OCI-LY7 (cell line): ENCODE results near the gene SLIT3. TPM values are rescaled to one million over a fixed set of nuclear protein-coding genes. Genes with fewer than 3 reads are reported as not detected.

Source experiments
- BruUV-seq: library from RNA; stranded (reverse); fragments of 400-500 nt; replicated peaks from 2 replicates; lab custom pipeline; 2021; lab: Mats Ljungman, UMichigan
- CTCF ChIA-PET: fragments of 300-600 bp; sonication (Branson Sonifier 250); formaldehyde crosslinking; loops from one replicate; lab custom pipeline; 2022; ENCODE audit warnings: antibody characterized with exemption; ENCODE audit not compliant: unreplicated experiment; lab: Charles Lee
- POLR2A ChIA-PET: fragments of 300-600 bp; sonication (Branson Sonifier 250); formaldehyde crosslinking; loops from one replicate; lab custom pipeline; 2022; ENCODE audit warnings: antibody characterized with exemption; lab: Charles Lee
- DNase-seq: peaks from one replicate; pipeline ENCODE4 v3.0.0-alpha.2; 2015; ENCODE audit warnings: low spot score
- H2AFZ ChIP-seq: fragments of 200-600 bp; sonication (generic), shearing (Covaris generic); 2 replicates; pipeline ENCODE4 v1.6.1; 2014; ENCODE audit warnings: mild to moderate bottlenecking, antibody characterized with exemption, low read length, moderate library complexity
- H3K27ac ChIP-seq: fragments of 200-600 bp; sonication (generic); 2 replicates; pipeline ENCODE4 v1.5.1; 2014; ENCODE audit warnings: mixed run types, low read depth, mild to moderate bottlenecking, moderate library complexity, low read length, inconsistent platforms; ENCODE audit not compliant: poor library complexity, severe bottlenecking
- H3K36me3 ChIP-seq: fragments of 200-600 bp; sonication (generic); 2 replicates; pipeline ENCODE4 v1.6.1; 2014; ENCODE audit warnings: mild to moderate bottlenecking, antibody characterized with exemption, low read length, moderate library complexity, mixed read lengths; ENCODE audit not compliant: insufficient read depth
- H3K4me1 ChIP-seq: fragments of 200-600 bp; sonication (generic); 2 replicates; pipeline ENCODE4 v1.5.1; 2014; ENCODE audit warnings: mild to moderate bottlenecking, low read length; ENCODE audit not compliant: insufficient read depth, poor library complexity, severe bottlenecking
- H3K4me2 ChIP-seq: fragments of 200-600 bp; sonication (generic); 2 replicates; pipeline ENCODE4 v1.6.1; 2014; ENCODE audit warnings: mild to moderate bottlenecking, low read length
- H3K4me3 ChIP-seq: fragments of 200-600 bp; sonication (generic); 2 replicates; pipeline ENCODE4 v1.5.1; 2014; ENCODE audit warnings: mild to moderate bottlenecking, low read depth, low read length; ENCODE audit not compliant: poor library complexity, severe bottlenecking
- H3K79me2 ChIP-seq: fragments of 200-600 bp; sonication (generic); 2 replicates; pipeline ENCODE4 v1.6.1; 2016; ENCODE audit warnings: low read depth, mild to moderate bottlenecking, low read length, moderate library complexity, mixed read lengths; ENCODE audit not compliant: insufficient read depth
- H3K9me2 ChIP-seq: fragments of 200-600 bp; sonication (generic); 2 replicates; pipeline ENCODE4 v1.6.1; 2016; ENCODE audit warnings: mild to moderate bottlenecking, low read length, mixed read lengths; ENCODE audit not compliant: insufficient read depth
- H3K9me3 ChIP-seq: fragments of 200-600 bp; sonication (generic); 2 replicates; pipeline ENCODE4 v1.6.1; 2014; ENCODE audit warnings: mild to moderate bottlenecking, mixed run types, low read length, mixed read lengths
- H4K20me1 ChIP-seq: fragments of 200-600 bp; sonication (generic); 2 replicates; pipeline ENCODE4 v1.6.1; 2014; ENCODE audit warnings: mild to moderate bottlenecking, antibody characterized with exemption, low read length, moderate library complexity, mixed read lengths; ENCODE audit not compliant: insufficient read depth
- EZH2phosphoT487 ChIP-seq: fragments of 200-600 bp; sonication (generic); IDR thresholded peaks from 2 replicates; pipeline ENCODE4 v1.6.1; 2018; ENCODE audit warnings: low read depth, borderline replicate concordance, mild to moderate bottlenecking, mixed run types, antibody characterized with exemption, low read length, moderate library complexity, mixed read lengths
- intact Hi-C: fragments of 100-400 bp; cut with micrococcal nuclease; formaldehyde crosslinking; loops from one replicate; pipeline ENCODE4 v1.10.0; 2022; ENCODE audit not compliant: unreplicated experiment
- total RNA-seq, 2 experiments: library from RNA; depleted of rRNA in 1 of 2; stranded (reverse); fragments of >200 nt in 1 of 2; shearing (Covaris generic) in 1 of 2; gene quantifications; 2 replicates each; pipeline ENCODE4 v1.2.3, GENCODE V29; 2014 to 2022
- TF ChIP-seq, protein P1 (sequence below): fragments of 200-600 bp; sonication (generic); conservative IDR thresholded peaks from 2 replicates; pipeline ENCODE4 v1.5.1; 2014; ENCODE audit warnings: mild to moderate bottlenecking, antibody characterized with exemption, low read length, moderate library complexity, mixed read lengths

The SLIT3 gene
- total RNA-seq, 2 experiments from 2014 or later: not detected

DNA sequence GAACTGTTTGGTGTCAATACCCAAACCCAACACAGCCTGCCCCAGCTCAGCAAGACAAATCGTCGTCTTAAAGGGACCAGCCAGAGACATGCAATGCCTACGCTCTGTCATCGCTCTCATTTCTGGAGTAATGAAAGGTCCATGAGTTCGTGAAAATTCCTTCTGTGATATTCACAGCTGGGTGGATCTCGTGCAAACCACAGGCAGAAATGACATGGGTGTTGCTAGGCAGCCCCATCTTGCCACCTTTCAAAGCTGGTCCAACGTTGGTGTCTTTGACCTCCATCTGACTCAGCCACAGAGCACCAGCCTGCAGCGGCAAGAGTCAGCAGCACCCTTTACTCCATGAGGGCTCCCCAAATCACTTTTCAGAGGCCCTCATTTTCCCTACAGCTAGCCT is 215.3 kb downstream of the SLIT3 start:
- no peaks in the 10 kb centered on the region for H3K79me2 ChIP-seq
- BruUV-seq: no TSS peak
- no peaks in the 10 kb centered on the region for H3K36me3 ChIP-seq
- H3K4me1 ChIP-seq: no peaks in the 10 kb centered on the region
- no peaks in the 10 kb centered on the region for H3K9me2 ChIP-seq
- no peak overlapping the region for H2AFZ ChIP-seq
- CTCF ChIA-PET: no interaction called here
- no peak overlapping the region for H3K4me3 ChIP-seq
- H4K20me1 ChIP-seq: no peaks in the 10 kb centered on the region
- no peak for TF ChIP-seq EZH2phosphoT487
- TF ChIP-seq, protein P1, sequence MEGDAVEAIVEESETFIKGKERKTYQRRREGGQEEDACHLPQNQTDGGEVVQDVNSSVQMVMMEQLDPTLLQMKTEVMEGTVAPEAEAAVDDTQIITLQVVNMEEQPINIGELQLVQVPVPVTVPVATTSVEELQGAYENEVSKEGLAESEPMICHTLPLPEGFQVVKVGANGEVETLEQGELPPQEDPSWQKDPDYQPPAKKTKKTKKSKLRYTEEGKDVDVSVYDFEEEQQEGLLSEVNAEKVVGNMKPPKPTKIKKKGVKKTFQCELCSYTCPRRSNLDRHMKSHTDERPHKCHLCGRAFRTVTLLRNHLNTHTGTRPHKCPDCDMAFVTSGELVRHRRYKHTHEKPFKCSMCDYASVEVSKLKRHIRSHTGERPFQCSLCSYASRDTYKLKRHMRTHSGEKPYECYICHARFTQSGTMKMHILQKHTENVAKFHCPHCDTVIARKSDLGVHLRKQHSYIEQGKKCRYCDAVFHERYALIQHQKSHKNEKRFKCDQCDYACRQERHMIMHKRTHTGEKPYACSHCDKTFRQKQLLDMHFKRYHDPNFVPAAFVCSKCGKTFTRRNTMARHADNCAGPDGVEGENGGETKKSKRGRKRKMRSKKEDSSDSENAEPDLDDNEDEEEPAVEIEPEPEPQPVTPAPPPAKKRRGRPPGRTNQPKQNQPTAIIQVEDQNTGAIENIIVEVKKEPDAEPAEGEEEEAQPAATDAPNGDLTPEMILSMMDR: no peak
- no peak overlapping the region for H3K4me2 ChIP-seq
- POLR2A ChIA-PET: no interaction called here
- H3K9me3 ChIP-seq: no peaks in the 10 kb centered on the region
- DNase-seq: no peak
- no peak overlapping the region for H3K27ac ChIP-seq
- intact Hi-C loops: no loop called here

DNA sequence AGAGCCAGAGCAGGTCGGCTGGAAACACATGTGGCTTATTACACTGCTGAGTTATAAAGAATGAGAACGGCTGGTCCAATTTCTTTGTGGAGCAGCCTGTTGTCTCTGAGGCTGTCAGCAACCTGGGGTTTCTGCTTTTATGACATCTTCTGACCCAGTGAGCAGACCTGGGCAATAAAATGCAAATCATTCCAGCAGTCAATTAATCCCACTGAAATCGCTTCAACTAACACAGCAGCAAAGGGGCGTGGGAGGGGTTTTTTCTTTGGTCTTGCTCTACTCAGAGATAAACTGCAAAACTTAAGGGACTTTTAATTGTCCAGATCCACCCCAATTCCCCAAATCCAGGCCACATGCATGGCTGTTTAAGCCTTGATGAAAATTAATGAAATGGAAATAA is 215.7 kb downstream of the SLIT3 start:
- no peak overlapping the region for H3K27ac ChIP-seq
- intact Hi-C loops: no loop called here
- no TSS peak for BruUV-seq
- H2AFZ ChIP-seq: no peak overlapping the region
- POLR2A ChIA-PET: no interaction called here
- TF ChIP-seq EZH2phosphoT487: no peak
- TF ChIP-seq, protein P1: no peak
- CTCF ChIA-PET: no interaction called here
- no peaks in the 10 kb centered on the region for H3K36me3 ChIP-seq
- no peaks in the 10 kb centered on the region for H3K79me2 ChIP-seq
- no peaks in the 10 kb centered on the region for H3K4me1 ChIP-seq
- no peak overlapping the region for H3K4me2 ChIP-seq
- no peaks in the 10 kb centered on the region for H4K20me1 ChIP-seq
- H3K9me3 ChIP-seq: no peaks in the 10 kb centered on the region
- no peak for DNase-seq
- H3K4me3 ChIP-seq: no peak overlapping the region
- H3K9me2 ChIP-seq: no peaks in the 10 kb centered on the region

DNA sequence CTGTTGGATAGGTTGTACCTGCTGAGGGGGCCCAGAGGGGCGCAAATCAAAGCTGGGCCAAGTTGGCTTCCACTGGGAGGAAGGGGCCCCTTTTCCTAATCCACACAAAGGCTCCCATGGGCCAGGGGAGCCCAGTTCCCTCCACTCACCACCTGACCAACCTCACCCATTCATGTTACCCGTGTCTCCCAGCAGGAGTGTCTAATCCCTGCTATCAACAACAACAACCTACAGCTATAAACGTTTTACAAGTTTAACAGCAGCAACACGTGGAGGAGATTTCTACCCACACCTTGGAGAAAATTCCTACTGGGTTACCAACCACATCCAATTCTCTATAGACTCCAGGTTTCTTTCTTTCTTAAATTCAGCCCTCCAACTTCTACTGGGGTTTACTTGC is 216.2 kb downstream of the SLIT3 start:
- POLR2A ChIA-PET: no interaction called here
- Histone ChIP-seq H3K36me3 (no peaks in the 10 kb centered on the region), H3K4me2 (no peak overlapping the region), H3K4me3 (no peak overlapping the region), H3K79me2 (no peaks in the 10 kb centered on the region), H3K27ac (no peak overlapping the region), H3K9me2 (no peaks in the 10 kb centered on the region), H3K4me1 (no peaks in the 10 kb centered on the region), H4K20me1 (no peaks in the 10 kb centered on the region), H3K9me3 (no peaks in the 10 kb centered on the region), H2AFZ (no peak overlapping the region)
- TF ChIP-seq EZH2phosphoT487: no peak
- TF ChIP-seq, protein P1: no peak
- BruUV-seq: no TSS peak
- intact Hi-C loops: no loop called here
- no peak for DNase-seq
- CTCF ChIA-PET: no interaction called here
